HepG2 (cell line): Measurements from ENCODE around the gene KLF7.
A peak's percentile ranks its signal among the peaks of the same experiment; 100 is the strongest.

Experiments used
- EP300 ChIP-seq, 3 experiments: sonication (generic) in 1 of 3; formaldehyde crosslinking in 1 of 3; IDR thresholded peaks; 2 replicates each; pipeline versions ENCODE4 v1.5.1 to v1.6.1; 2011 to 2020; ENCODE audit warnings: low read depth in 2 of 3, low read length in 2 of 3, borderline replicate concordance in 1 of 3, improper control_type of control experiment in 1 of 3, mild to moderate bottlenecking in 1 of 3, missing genetic modification reagents in 1 of 3, moderate library complexity in 1 of 3
- TAF1 ChIP-seq: sonication (generic); formaldehyde crosslinking; IDR thresholded peaks from 2 replicates; pipeline ENCODE4 v1.4.0; 2020; ENCODE audit warnings: missing genetic modification reagents
- THAP7 ChIP-seq: sonication (generic); formaldehyde crosslinking; IDR thresholded peaks from 2 replicates; pipeline ENCODE4 v1.8.1; 2023; ENCODE audit warnings: mild to moderate bottlenecking, missing genetic modification reagents
- THRA ChIP-seq: sonication (generic); formaldehyde crosslinking; IDR thresholded peaks from 2 replicates; pipeline ENCODE4 v1.4.0; 2020; ENCODE audit warnings: missing genetic modification reagents, borderline replicate concordance
- TF ChIP-seq, protein P1 (sequence below): sonication (generic); formaldehyde crosslinking; IDR thresholded peaks from 2 replicates; pipeline ENCODE4 v1.5.0; 2020; ENCODE audit warnings: mild to moderate bottlenecking, missing genetic modification reagents, moderate library complexity
- TF ChIP-seq, protein P2 (sequence below): IDR thresholded peaks from 2 replicates; pipeline ENCODE4 v1.6.1; 2016; ENCODE audit warnings: missing biosample characterization, missing genetic modification reagents, low read depth
- TF ChIP-seq, protein P3 (sequence below): IDR thresholded peaks from 2 replicates; pipeline ENCODE4 v1.6.1; 2012; ENCODE audit warnings: inconsistent platforms
- TF ChIP-seq, protein P4 (sequence below): sonication (generic); formaldehyde crosslinking; IDR thresholded peaks from 2 replicates; pipeline ENCODE4 v1.5.0; 2020; ENCODE audit warnings: missing genetic modification reagents

DNA sequence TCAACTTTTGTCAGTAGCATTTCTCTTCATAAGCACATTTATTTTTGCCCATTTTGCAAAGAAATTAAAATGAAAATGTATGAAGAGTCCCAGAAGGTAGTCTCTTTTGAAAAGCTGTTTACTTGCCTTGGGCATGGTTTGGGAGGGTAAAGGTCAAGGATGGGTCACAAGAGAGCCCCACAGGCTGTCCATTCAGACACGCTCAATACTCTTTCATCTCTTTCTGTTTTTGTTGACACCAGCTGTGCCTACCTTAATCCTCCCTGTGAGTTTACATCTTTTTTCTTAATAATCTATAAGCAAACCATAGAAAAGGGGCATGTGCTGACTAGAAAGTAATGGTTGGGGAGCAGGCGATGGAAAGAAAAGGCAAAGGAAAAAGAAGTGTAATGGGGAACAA lies 49.6 kb upstream of the KLF7 start:
- TF ChIP-seq, protein P1, sequence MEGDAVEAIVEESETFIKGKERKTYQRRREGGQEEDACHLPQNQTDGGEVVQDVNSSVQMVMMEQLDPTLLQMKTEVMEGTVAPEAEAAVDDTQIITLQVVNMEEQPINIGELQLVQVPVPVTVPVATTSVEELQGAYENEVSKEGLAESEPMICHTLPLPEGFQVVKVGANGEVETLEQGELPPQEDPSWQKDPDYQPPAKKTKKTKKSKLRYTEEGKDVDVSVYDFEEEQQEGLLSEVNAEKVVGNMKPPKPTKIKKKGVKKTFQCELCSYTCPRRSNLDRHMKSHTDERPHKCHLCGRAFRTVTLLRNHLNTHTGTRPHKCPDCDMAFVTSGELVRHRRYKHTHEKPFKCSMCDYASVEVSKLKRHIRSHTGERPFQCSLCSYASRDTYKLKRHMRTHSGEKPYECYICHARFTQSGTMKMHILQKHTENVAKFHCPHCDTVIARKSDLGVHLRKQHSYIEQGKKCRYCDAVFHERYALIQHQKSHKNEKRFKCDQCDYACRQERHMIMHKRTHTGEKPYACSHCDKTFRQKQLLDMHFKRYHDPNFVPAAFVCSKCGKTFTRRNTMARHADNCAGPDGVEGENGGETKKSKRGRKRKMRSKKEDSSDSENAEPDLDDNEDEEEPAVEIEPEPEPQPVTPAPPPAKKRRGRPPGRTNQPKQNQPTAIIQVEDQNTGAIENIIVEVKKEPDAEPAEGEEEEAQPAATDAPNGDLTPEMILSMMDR (CRISPR knock-in tag), result no peak
- TF ChIP-seq, protein P2, sequence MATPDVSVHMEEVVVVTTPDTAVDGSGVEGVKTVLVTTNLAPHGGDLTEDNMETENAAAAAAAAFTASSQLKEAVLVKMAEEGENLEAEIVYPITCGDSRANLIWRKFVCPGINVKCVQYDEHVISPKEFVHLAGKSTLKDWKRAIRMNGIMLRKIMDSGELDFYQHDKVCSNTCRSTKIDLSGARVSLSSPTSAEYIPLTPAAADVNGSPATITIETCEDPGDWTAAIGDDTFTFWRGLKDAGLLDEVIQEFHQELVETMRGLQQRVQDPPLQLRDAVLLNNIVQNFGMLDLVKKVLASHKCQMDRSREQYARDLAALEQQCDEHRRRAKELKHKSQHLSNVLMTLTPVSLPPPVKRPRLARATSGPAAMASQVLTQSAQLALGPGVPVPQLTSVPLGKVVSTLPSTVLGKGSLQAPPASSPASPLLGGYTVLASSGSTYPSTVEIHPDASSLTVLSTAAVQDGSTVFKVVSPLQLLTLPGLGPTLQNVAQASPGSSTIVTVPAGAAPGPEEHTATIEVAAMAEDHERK, result no peak
- TF ChIP-seq, protein P3, sequence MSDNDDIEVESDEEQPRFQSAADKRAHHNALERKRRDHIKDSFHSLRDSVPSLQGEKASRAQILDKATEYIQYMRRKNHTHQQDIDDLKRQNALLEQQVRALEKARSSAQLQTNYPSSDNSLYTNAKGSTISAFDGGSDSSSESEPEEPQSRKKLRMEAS, result no peak
- no peak for TF ChIP-seq THRA
- no peak for TF ChIP-seq TAF1 (CRISPR knock-in tag)
- TF ChIP-seq, protein P4, sequence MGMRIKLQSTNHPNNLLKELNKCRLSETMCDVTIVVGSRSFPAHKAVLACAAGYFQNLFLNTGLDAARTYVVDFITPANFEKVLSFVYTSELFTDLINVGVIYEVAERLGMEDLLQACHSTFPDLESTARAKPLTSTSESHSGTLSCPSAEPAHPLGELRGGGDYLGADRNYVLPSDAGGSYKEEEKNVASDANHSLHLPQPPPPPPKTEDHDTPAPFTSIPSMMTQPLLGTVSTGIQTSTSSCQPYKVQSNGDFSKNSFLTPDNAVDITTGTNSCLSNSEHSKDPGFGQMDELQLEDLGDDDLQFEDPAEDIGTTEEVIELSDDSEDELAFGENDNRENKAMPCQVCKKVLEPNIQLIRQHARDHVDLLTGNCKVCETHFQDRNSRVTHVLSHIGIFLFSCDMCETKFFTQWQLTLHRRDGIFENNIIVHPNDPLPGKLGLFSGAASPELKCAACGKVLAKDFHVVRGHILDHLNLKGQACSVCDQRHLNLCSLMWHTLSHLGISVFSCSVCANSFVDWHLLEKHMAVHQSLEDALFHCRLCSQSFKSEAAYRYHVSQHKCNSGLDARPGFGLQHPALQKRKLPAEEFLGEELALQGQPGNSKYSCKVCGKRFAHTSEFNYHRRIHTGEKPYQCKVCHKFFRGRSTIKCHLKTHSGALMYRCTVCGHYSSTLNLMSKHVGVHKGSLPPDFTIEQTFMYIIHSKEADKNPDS, result no peak
- TF ChIP-seq THAP7 (CRISPR knock-in tag), result no peak
- peak in 1 of 2 experiments; percentile 56; a peak in 1 of 4 replicates for TF ChIP-seq EP300 (IDR thresholded peaks at IDR 0.05; ENCODE audit: low read depth in 2 of 2, low read length in 2 of 2)
- no peak for TF ChIP-seq EP300 (CRISPR knock-in tag; IDR thresholded peaks at IDR 0.05; ENCODE audit: borderline replicate concordance)
